GM18873 (cell line): ENCODE data around the gene ZNF780B.

Experiments used
- ATAC-seq: cut with Tn5 transposase; IDR thresholded peaks from one replicate; pipeline ENCODE4 v1.9.1; 2021; ENCODE audit warnings: mild to moderate bottlenecking, moderate library complexity, moderate number of reproducible peaks; ENCODE audit not compliant: unreplicated experiment, low FRiP score

Gene ZNF780B

DNA sequence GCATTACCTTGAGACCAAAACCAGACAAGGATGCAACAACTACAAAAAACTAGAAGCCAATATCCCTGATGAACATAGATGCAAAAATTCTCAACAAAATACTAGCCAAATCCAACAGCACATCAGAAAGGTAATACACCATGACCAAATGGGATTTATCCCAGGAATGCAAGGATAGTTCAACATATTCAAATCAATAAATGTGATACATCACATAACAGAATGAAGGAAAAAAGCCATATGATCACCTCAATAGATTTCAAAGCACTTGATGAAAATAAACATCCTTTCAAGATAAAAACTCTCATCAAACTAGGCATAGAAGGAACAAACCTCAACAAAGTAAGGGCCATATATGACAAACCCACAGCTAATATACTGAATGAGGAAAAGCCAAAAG lies 69.4 kb downstream of the ZNF780B start:
- no peak for ATAC-seq

DNA sequence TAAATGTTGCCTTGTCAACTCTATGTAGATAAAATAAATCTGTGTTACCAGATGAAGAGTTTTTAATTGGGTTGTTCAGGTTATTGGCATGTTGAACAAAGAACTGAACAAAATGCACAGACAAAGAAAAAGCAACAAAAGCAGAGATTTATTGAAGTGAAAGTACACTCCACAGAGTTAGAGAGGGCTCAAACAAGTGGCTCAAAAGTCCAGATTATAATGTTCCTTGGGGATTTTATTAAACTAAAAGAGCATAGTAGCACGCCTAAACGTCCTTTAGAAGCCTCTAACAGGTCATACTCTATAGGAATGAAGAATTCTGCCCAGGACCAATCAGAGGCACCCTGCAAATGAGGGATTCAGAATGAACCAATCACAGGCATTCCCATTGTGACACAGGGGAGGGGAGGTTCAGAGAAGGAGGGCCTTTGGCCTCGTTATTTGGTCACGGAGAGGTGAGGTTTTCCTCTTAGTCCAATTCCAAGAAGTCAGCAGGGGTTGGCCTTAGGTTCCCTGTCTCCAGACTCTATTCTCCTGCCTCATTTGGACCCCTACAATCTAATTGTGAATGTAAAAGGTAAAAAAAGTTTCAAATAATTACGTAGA lies 72.2 kb downstream of the ZNF780B start:
- no peak for ATAC-seq

DNA sequence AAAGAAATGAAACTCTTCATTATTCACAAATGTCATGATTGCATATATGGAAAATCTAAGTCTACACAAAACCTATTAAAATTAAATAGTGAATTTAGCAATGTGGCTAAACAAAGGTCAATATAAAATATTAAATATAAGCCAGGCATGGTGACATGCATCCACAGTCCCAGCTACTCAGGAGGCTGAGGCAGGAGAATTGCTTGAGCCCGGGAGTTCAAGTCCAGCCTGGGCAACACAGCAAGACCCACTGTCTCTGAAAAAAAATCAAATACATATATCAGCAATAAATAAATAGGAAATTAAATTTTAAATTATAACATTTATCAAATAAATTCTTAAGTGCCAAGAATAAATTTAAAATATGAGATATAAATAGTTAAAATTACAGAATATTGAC lies 73.1 kb downstream of the ZNF780B start:
- no peak for ATAC-seq
